ENCODE measurements around the gene RBM20. TPM values are rescaled to one million over a fixed set of nuclear protein-coding genes. Genes with fewer than 3 reads are reported as not detected.

RBM20 gene
- total and polyA plus RNA-seq, 10 of the 15 experiments (the other 5 are each of a cell fraction or from before 2014, with no cell fraction given) = 0.04 to 0.26 (median 0.15) TPM

- intact Hi-C loops (cut with micrococcal nuclease; ENCODE audit: unreplicated experiment) (loop anchor here (5.0 kb wide), 2 partner anchors 100 to 275 kb away; partner anchors contain the start of genes DUSP5 and PDCD4), in situ Hi-C loops (cut with MboI) (no loop called here)
- DNase-seq (ENCODE audit: low read depth, low spot score) (no peak), FAIRE-seq (no peak), ATAC-seq (no peak)
- H3K4me2 ChIP-seq (ENCODE audit: control insufficient read depth, insufficient read depth) = no peak overlapping the region
- 74% methylated on average over 4 of the region's 4 CpGs for WGBS (ENCODE audit: insufficient coverage, insufficient replicate concordance, low lambda C conversion rate, missing lambda C conversion rate)
- H3K79me2 ChIP-seq (ENCODE audit: control insufficient read depth, insufficient read depth, low read length) = no peaks in the 10 kb centered on the region
- H3K4me1 ChIP-seq (ENCODE audit: control insufficient read depth, insufficient read depth, low read length) = peaks cover 22% of the 10 kb centered on the region
- H3K9ac ChIP-seq (ENCODE audit: control insufficient read depth, insufficient read depth, low read length) = no peak overlapping the region
- ChIA-PET RAD21 (ENCODE audit: unreplicated experiment) (interaction anchor here (0.8 to 8.0 kb wide), 4 partner anchors 10 to 31 kb away, joined by 4 to 135 read pairs (median 4); no protein-coding TSS in a partner anchor), SMC1A (ENCODE audit: uncharacterized antibody, unreplicated experiment) (interaction anchor here (0.9 to 12.9 kb wide), 12 partner anchors 8 to 178 kb away, joined by 3 to 327 read pairs (median 3); no protein-coding TSS in a partner anchor), CTCF (interaction anchor here (0.8 to 3.0 kb wide), 4 partner anchors 17 to 26 kb away, joined by 3 to 15 read pairs (median 3); no protein-coding TSS in a partner anchor), POLR2A (interaction anchor here (0.6 to 3.6 kb wide), 4 partner anchors 8 to 126 kb away, joined by 3 to 46 read pairs (median 6); no protein-coding TSS in a partner anchor)
- TF ChIP-seq ZBTB40 (IDR thresholded peaks at IDR 0.05; ENCODE audit: borderline replicate concordance) (no peak), SPI1 (IDR thresholded peaks at IDR 0.05; ENCODE audit: borderline replicate concordance, insufficient read depth, low read depth, low read length) (no peak), POLR2AphosphoS5 (IDR thresholded peaks at IDR 0.05; ENCODE audit: low read length) (no peak), ZZZ3 (IDR thresholded peaks at IDR 0.05; ENCODE audit: control insufficient read depth, insufficient read length, low read depth) (no peak), BCL3 (IDR thresholded peaks at IDR 0.05; ENCODE audit: borderline replicate concordance, insufficient read depth, low read depth, low read length, poor library complexity, severe bottlenecking) (no peak), CTCF (IDR thresholded peaks at IDR 0.05 in 2 of 3, conservative IDR thresholded peaks at IDR 0.05 in 1 of 3; ENCODE audit: control insufficient read depth in 2 of 3, extremely low read depth in 1 of 3, insufficient read depth in 1 of 3, low read depth in 3 of 3, low read length in 3 of 3) (no peak), PML (IDR thresholded peaks at IDR 0.05; ENCODE audit: low read length) (no peak), ZNF24 (IDR thresholded peaks at IDR 0.05) (no peak), FOXM1 (IDR thresholded peaks at IDR 0.05; ENCODE audit: low read depth, low read length) (no peak), MYC (IDR thresholded peaks at IDR 0.05; ENCODE audit: insufficient read depth, insufficient read length, insufficient replicate concordance, low read length, severe bottlenecking) (no peak)
- H3K4me3 ChIP-seq = no peak overlapping the region
- H3K27me3 ChIP-seq (replicated peaks in 1 of 2; ENCODE audit: control insufficient read depth in 2 of 2, insufficient read depth in 2 of 2, low read length in 1 of 2) = no peaks in the 10 kb centered on the region
- no TSS peak for BruUV-seq (replicated peaks)
- no peak overlapping the region for H3K27ac ChIP-seq (ENCODE audit: control insufficient read depth, insufficient read depth)
- H4K20me1 ChIP-seq (ENCODE audit: control insufficient read depth, insufficient read depth) = no peaks in the 10 kb centered on the region
- no peaks in the 10 kb centered on the region for H3K36me3 ChIP-seq (ENCODE audit: control insufficient read depth in 2 of 2, insufficient read depth in 2 of 2, low read length in 1 of 2)
- H3K9me3 ChIP-seq (replicated peaks; ENCODE audit: control insufficient read depth, insufficient read depth, low read length) = no peaks in the 10 kb centered on the region
- H2AFZ ChIP-seq (ENCODE audit: control insufficient read depth, low read depth, low read length) = no peak overlapping the region
Measured at GRCh38 chr10:110771991-110772390, 127.9 kb downstream of the RBM20 start.

Measured in GM12878 (cell line).